ENCODE results near the gene PVR.
"Not testable (repeated sequence)": the region's sequence is repeated elsewhere in the genome, so short reads cannot be mapped to it uniquely, and the experiment has no call there.

PVR gene

GRCh38 chr19:44700547-44700946, 56.8 kb downstream of the PVR start:
- DNase-seq (ENCODE audit: low read depth in 2 of 2) = no peak

- no peak for DNase-seq (ENCODE audit: low read depth in 2 of 2)
Observed at GRCh38 chr19:44701228-44701627, 57.5 kb downstream of the PVR start.

GRCh38 chr19:44702551-44703176, 59.0 kb downstream of the PVR start:
- no peak for DNase-seq (ENCODE audit: low read depth in 2 of 2)

GRCh38 chr19:44703336-44704078, 59.8 kb downstream of the PVR start:
- no peak for DNase-seq (ENCODE audit: low read depth in 2 of 2)

- no peak for DNase-seq (ENCODE audit: low read depth in 2 of 2)
Observed at GRCh38 chr19:44704982-44705381, 61.3 kb downstream of the PVR start.

GRCh38 chr19:44705502-44706010, 61.8 kb downstream of the PVR start:
- no peak for DNase-seq (ENCODE audit: low read depth in 2 of 2)

GRCh38 chr19:44706506-44707236, 63.0 kb downstream of the PVR start:
- no peak for DNase-seq (ENCODE audit: low read depth in 2 of 2)

- DNase-seq (ENCODE audit: low read depth in 2 of 2) = no peak
Observed at GRCh38 chr19:44707794-44708193, 64.1 kb downstream of the PVR start.

GRCh38 chr19:44708940-44709339, 65.2 kb downstream of the PVR start:
- no peak for DNase-seq (ENCODE audit: low read depth in 2 of 2)

GRCh38 chr19:44709434-44710266, 65.9 kb downstream of the PVR start:
- DNase-seq (ENCODE audit: low read depth in 2 of 2) = not testable (repeated sequence)

- no peak for DNase-seq (ENCODE audit: low read depth in 2 of 2)
Observed at GRCh38 chr19:44710483-44710882, 66.8 kb downstream of the PVR start.

GRCh38 chr19:44712864-44713515, 69.3 kb downstream of the PVR start:
- DNase-seq (ENCODE audit: low read depth in 2 of 2) = no peak

Measured in activated CD4-positive, alpha-beta T cell treated with anti-CD3 and anti-CD28 coated beads for 24 hours (primary cell).